HG03575 (cell line): ENCODE data around the gene TAF6L.
"Not testable (repeated sequence)": the region's sequence is repeated elsewhere in the genome, so short reads cannot be mapped to it uniquely, and the experiment has no call there.

Source experiments
- ATAC-seq: cut with Tn5 transposase; IDR thresholded peaks from one replicate; pipeline ENCODE4 v1.9.1; 2021; ENCODE audit not compliant: unreplicated experiment, insufficient number of reproducible peaks, low FRiP score; ENCODE audit errors: extremely low read depth

TAF6L gene

DNA sequence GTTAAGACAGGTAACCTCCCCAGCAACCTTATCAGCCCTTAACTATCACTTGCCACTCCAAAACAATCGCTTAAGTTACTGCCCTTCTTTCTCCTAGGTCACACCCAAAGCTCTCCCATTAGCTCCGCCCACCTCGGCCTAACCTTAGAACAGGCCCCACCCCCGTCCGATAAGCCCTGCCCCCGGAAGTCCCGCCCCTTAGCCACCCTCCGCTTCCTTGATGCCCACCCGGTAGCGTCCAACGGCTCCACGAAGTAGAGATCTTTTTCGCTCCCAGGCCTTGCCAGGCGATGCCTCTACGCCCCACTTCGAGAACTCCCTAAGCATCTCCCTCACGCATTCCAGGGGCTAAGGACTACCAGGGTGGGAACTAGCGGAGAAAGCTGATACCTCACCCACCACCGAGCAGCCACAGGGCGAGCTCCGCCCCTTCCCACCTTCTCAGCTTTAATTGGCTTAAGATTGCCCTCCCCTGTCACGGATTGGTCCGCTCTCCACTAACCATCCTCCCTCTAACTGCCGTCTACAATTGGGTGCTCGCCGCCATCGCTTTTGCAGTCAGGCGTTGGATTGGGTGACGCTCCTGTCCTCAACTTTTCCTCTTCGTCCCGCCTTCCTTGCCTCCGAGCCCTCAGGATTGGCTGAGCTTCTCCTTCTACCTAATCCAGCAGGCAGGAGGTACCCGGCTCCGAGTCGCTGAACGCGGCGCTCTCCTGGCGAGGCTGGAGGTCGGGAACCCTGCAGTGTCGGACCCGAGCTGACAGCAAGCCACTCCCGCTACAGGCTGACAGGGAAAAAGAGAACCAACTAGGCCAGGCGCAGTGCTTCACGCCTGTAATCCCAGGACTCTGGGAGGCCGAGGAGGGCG lies 17.2 kb upstream of the TAF6L start, which contains the start of gene ZBTB3:
ZBTB3 (minus strand) TSS at position 425 of the 868 bp plus-strand sequence. CDS start 496 bp downstream, outside the sequence.
- peak; percentile 87 for ATAC-seq

GRCh38 chr11:62755086-62755615 lies 16.0 kb upstream of the TAF6L start:
- no peak for ATAC-seq

DNA sequence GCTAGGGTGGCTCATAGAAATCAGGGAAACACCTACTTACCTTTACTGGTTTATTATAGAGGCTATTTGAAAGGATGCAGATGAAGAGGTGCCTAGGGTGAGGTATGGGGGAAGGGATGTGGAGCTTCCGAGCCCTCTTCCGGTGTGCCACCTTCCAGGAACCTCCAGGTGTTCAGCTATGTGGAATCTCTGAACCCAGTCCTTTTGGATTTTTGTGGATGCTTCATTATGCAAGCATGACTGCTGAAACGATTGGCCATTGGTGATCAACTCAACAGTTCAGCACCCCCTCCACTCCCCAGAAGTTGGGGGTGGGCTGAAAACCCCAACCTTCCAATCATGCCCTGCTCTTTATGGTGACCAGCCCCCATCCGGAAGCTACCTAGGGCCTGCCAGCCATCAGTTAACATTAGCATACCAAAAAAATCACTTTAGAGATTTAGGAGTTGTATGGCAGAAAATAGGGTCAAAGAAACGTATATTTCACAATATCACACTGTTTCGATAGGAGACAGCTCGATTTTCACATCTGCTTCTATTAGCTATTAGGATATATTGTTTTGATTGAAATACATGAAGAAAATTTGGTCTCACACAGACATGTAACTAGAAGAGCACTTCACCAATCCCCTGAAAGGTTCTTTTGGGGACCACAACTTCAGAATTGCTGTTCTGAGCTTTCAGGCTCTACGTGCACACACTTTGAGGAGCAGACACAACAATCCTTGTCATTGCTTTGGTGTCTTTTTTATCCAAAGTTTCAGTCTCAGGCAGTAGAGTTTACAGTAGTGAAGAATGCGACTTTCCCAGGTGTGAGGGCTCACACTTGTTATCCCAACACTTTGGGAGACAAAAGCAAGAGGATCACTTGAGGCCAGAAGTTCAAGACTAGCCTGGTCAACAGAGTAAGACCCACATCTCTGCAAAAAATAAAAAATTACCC lies 13.1 kb upstream of the TAF6L start:
- no peak for ATAC-seq

DNA sequence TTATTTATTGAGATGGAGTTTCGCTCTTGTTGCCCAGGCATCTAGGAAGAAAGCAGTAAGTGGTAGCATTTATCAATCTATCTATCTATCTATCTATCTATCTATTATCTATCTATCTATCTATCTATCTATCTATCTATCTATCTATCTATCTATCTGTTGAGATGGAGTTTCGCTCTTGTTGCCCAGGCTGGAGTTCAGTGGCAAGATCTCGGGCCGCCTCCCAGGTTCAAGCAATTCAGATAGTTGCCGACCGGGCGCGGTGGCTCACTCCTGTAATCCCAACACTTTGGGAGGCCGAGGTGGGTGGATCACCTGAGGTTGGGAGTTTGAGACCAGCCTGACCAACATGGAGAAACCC lies 10.3 kb upstream of the TAF6L start:
- not testable (repeated sequence) for ATAC-seq

- ATAC-seq, result no peak
Observed at GRCh38 chr11:62770778-62771143, 435 bp upstream of the TAF6L start.

GRCh38 chr11:62774407-62774806 lies 3.2 kb downstream of the TAF6L start:
- no peak for ATAC-seq

DNA sequence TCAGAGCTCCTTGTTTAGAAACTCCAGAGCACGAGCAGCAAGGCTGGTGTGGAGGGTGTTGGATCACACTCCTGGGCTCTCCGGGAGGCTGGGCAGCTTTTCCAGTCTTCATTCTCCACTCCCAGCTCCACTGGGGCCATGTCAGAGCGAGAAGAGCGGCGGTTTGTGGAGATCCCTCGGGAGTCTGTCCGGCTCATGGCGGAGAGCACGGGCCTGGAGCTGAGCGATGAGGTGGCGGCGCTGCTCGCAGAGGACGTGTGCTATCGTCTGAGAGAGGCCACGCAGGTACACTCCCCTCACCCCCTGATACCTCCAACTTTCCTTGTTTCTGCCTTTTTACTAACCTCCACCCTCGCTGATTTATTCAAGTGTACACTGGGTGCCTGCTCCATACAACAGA lies 4.5 kb downstream of the TAF6L start:
- no peak for ATAC-seq

DNA sequence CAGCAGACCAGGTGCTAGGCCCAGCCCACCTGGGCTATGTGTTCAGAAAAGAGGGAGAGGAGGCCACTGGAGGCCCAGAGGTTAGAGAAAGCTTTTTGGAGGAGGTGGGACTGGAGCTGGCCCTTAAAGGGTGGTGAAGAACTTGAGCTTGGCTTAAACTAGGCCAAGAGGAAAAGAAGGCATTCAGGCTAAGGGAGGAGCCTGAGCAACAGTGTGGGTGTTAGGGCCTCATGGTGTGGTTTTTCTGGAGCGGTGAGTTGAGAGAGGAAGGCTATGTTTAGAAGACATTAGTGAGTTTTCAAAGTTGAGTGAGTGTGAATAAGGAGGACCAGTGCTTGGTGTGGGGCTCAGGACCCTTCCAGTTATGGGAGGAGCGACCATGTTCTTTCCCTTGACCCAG lies 6.2 kb downstream of the TAF6L start:
- no peak for ATAC-seq

DNA sequence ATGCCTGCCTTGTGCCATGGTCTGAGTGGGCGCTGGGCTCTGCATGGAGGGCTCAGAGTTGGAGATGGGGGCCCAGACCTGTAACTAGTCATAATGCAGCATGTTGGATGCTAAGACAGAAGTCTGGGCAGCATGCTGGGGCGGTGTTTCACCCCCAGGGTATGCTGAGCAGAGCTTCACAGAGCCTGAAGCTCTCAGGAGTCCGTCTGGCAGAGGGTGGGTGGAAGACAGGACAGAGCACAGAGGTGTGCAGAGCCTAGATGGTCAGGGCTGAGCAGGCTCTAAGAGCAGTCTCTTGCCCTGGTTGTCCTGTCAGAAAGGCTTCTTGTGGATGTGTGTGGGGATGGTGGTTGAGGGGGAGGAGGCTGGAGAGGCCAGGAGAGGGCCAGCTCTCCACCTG lies 7.2 kb downstream of the TAF6L start:
- ATAC-seq, result no peak

GRCh38 chr11:62782753-62783152 lies 11.6 kb downstream of the TAF6L start:
- no peak for ATAC-seq

DNA sequence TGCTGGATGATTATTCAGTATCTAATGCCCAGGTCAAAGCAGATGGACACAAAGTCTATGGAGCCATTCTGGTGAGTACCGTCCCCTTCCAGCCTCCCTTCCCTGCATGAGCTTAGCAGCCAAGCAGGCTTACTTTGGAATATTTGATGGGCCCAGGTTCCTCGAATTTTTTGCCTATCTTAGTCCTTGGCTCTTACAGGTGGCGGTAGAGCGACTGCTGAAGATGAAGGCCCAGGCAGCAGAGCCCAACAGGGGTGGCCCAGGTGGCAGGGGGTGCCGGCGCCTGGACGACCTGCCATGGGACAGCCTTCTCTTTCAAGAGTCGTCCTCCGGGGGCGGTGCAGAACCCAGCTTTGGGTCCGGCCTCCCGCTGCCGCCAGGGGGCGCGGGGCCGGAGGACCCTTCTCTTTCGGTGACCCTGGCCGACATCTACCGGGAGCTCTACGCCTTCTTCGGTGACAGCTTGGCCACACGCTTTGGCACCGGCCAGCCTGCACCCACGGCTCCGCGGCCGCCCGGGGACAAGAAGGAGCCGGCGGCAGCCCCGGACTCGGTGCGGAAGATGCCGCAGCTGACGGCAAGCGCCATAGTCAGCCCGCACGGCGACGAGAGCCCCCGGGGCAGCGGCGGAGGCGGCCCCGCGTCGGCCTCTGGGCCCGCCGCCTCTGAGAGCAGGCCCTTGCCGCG lies 15.3 kb downstream of the TAF6L start:
- no peak for ATAC-seq

DNA sequence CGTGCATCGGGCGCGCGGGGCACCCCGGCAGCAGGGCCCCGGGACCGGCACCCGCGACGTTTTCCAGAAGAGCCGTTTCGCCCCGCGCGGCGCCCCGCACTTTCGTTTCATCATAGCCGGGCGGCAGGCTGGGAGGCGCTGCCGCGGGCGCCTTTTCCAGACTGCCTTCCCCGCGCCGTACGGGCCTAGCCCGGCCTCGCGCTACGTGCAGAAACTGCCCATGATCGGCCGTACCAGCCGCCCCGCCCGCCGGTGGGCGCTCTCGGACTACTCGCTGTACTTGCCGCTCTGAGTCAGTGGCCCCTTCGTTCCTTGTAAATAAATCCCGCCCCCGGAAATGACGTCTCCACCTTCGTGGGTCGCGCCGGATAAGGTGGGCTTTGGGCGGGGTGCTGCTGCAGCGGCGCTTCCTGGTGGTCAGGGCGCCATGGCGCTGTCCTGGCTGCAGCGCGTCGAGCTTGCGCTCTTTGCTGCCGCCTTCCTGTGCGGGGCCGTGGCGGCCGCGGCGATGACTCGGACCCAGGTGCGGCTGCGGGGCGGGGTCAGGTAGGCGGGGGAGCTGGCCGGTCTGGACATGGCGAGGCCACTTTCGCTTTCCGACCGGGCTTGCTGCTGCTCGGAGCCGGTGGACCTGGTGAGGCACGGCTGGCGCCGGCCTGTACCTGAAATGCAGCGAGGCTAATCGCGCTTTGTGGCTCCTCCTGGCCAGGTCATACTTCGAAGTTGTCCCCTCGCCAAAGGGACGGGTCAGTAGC lies 16.0 kb downstream of the TAF6L start, which contains the start of gene TMEM179B:
TMEM179B (plus strand) TSS at position 398 of the 755 bp plus-strand sequence; CDS start at position 428, 30 bp downstream.
- ATAC-seq, result no peak

- no peak for ATAC-seq
Observed at GRCh38 chr11:62788991-62789390, 17.8 kb downstream of the TAF6L start.

GRCh38 chr11:62789576-62789975 lies 18.4 kb downstream of the TAF6L start:
- ATAC-seq, result no peak

DNA sequence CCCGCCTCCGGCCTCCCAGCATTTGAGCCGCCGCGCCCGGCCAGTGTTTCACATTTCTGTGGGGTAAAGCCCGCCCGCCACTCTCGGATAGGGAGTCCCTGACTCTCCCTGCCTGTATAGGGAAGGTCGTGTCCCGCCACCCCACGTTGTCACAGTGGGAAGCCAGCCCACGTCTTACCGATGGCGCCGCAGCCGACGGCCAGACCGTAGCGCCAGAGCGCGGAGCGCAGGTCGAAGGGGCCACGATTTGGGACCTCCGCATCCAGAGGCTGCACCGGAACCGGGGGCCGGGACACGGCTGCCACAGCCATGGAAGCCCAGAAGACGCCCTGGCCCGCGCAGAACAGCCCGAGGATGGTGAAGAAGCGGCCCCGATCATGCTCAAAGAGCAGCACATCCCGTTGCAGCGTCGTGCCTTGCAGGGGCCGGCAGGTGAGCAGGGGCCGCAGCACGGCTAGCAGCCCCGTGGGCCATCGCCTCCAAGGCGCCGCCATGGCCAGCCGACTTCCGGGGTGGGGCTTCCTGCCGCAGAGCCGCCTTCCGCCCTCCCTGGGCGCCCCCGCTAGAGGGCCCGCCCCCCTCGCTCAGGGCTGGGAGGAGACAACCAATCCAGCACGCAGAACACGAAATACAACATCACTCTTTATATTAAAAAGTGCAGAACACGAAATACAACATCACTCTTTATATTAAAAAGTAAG lies 20.5 kb downstream of the TAF6L start, which contains the start of gene TMEM223:
TMEM223 (minus strand) TSS at position 506 of the 701 bp plus-strand sequence; CDS start at position 494, 12 bp downstream.
- no peak for ATAC-seq

DNA sequence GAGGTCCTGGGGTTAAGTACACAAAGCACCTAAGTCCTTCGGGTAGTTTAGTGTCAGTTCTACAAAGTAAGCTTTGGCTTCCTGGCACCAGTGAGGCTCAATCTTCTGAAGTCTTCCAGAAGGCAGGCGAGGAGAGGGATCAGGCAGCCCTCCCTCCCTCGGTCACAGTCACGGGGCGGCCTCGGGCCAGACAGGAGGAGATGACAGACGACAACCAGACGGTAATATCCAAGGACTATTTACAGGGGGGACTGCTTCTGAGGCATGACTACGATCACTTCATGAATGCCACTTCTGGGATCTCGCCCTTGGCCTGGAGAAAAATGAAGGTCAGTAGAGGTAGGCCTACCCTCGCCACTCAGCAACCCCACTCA lies 21.0 kb downstream of the TAF6L start:
- no peak for ATAC-seq

- ATAC-seq, result no peak
Observed at GRCh38 chr11:62794201-62794775, 23.1 kb downstream of the TAF6L start.
